Limb (tissue), 2 donors: Measurements from ENCODE around the gene CFLAR.
"Not testable (repeated sequence)": the region's sequence is repeated elsewhere in the genome, so short reads cannot be mapped to it uniquely, and the experiment has no call there.

Experiments
- DNase-seq, 2 donors: peaks; one replicate each; pipeline ENCODE4 v3.0.0-alpha.2; 2016; ENCODE audit errors: extremely low spot score in 2 of 2

CFLAR gene

GRCh38 chr2:201118961-201119854 is 3.2 kb downstream of the CFLAR start:
- DNase-seq: no peak

- DNase-seq: no peak
Measured at GRCh38 chr2:201122276-201122675, 6.3 kb downstream of the CFLAR start.

- DNase-seq: no peak
Measured at GRCh38 chr2:201126308-201127151, 10.6 kb downstream of the CFLAR start.

- no peak for DNase-seq
Measured at GRCh38 chr2:201127152-201127511, 11.2 kb downstream of the CFLAR start.

- no peak for DNase-seq
Measured at GRCh38 chr2:201127570-201127969, 11.6 kb downstream of the CFLAR start.

GRCh38 chr2:201128033-201128432 is 12.1 kb downstream of the CFLAR start:
- DNase-seq: no peak

GRCh38 chr2:201128933-201129505 is 13.1 kb downstream of the CFLAR start:
- DNase-seq: no peak

- DNase-seq: no peak
Measured at GRCh38 chr2:201130524-201131186, 14.7 kb downstream of the CFLAR start.

- DNase-seq: no peak
Measured at GRCh38 chr2:201132518-201132917, 16.6 kb downstream of the CFLAR start.

- DNase-seq: no peak
Measured at GRCh38 chr2:201135386-201135785, 19.4 kb downstream of the CFLAR start.

GRCh38 chr2:201136889-201137321 is 20.9 kb downstream of the CFLAR start:
- DNase-seq: no peak

GRCh38 chr2:201137505-201138400 is 21.8 kb downstream of the CFLAR start:
- DNase-seq: no peak

- DNase-seq: no peak
Measured at GRCh38 chr2:201138401-201138970, 22.5 kb downstream of the CFLAR start.

GRCh38 chr2:201138986-201139781 is 23.2 kb downstream of the CFLAR start:
- DNase-seq: not testable (repeated sequence)

GRCh38 chr2:201139836-201140604 is 24.1 kb downstream of the CFLAR start:
- DNase-seq: no peak

- DNase-seq: no peak
Measured at GRCh38 chr2:201144101-201145051, 28.4 kb downstream of the CFLAR start.

GRCh38 chr2:201148434-201148990 is 32.5 kb downstream of the CFLAR start:
- no peak for DNase-seq
